Muscle layer of duodenum (tissue), 2 donors: Measurements from ENCODE around the gene TMEM106B.
A peak's percentile ranks its signal among the peaks of the same experiment; 100 is the strongest.

Experiments
- H3K27ac ChIP-seq: one replicate; pipeline ENCODE4 v1.7.0; 2013; ENCODE audit warnings: mild to moderate bottlenecking, low read length
- H3K27me3 ChIP-seq: one replicate; pipeline ENCODE4 v1.7.0; 2013; ENCODE audit warnings: low read depth, mild to moderate bottlenecking, control low read depth, low read length
- H3K36me3 ChIP-seq, 2 donors: one replicate each; pipeline ENCODE4 v1.7.0; 2013; ENCODE audit warnings: low read length in 2 of 2, control low read depth in 1 of 2, mild to moderate bottlenecking in 1 of 2; ENCODE audit not compliant: insufficient read depth in 2 of 2, control insufficient read depth in 1 of 2
- H3K4me1 ChIP-seq, 2 donors: one replicate each; pipeline ENCODE4 v1.7.0; 2013; ENCODE audit warnings: low read length in 2 of 2, mild to moderate bottlenecking in 2 of 2, control low read depth in 1 of 2, moderate library complexity in 1 of 2; ENCODE audit not compliant: insufficient read depth in 2 of 2, control insufficient read depth in 1 of 2
- H3K4me3 ChIP-seq, 2 donors: one replicate each; pipeline ENCODE4 v1.7.0; 2013; ENCODE audit warnings: low read length in 2 of 2, low read depth in 1 of 2, mild to moderate bottlenecking in 1 of 2
- H3K9me3 ChIP-seq, 2 donors: one replicate each; pipeline ENCODE4 v1.7.0; 2013; ENCODE audit warnings: low read length in 2 of 2, control low read depth in 1 of 2, mild to moderate bottlenecking in 1 of 2; ENCODE audit not compliant: control insufficient read depth in 1 of 2
- donor health status: healthy.

TMEM106B gene

GRCh38 chr7:12257582-12257981 is 46.5 kb downstream of the TMEM106B start:
- H3K36me3 ChIP-seq: no peaks in the 10 kb centered on the region
- no peaks in the 10 kb centered on the region for H3K4me1 ChIP-seq
- peak overlapping the region; percentile 0 to 50 for H3K4me3 ChIP-seq
- H3K27ac ChIP-seq: no peak overlapping the region
- H3K27me3 ChIP-seq: no peaks in the 10 kb centered on the region
- H3K9me3 ChIP-seq: no peaks in the 10 kb centered on the region

- Histone ChIP-seq H3K36me3 (no peaks in the 10 kb centered on the region), H3K4me3 (peak overlapping the region in 1 of 2 donors; percentile 0), H3K27me3 (no peaks in the 10 kb centered on the region), H3K9me3 (no peaks in the 10 kb centered on the region), H3K4me1 (no peaks in the 10 kb centered on the region), H3K27ac (no peak overlapping the region)
These were observed 47.0 kb downstream of the TMEM106B start for GRCh38 chr7:12258074-12258473.

GRCh38 chr7:12267542-12267941 is 56.4 kb downstream of the TMEM106B start:
- H3K27ac ChIP-seq: no peak overlapping the region
- no peaks in the 10 kb centered on the region for H3K4me1 ChIP-seq
- no peak overlapping the region for H3K4me3 ChIP-seq

GRCh38 chr7:12269100-12269895 is 58.2 kb downstream of the TMEM106B start:
- H3K4me1 ChIP-seq: no peaks in the 10 kb centered on the region
- no peak overlapping the region for H3K4me3 ChIP-seq
- no peak overlapping the region for H3K27ac ChIP-seq
- H3K36me3 ChIP-seq: no peaks in the 10 kb centered on the region
- no peaks in the 10 kb centered on the region for H3K27me3 ChIP-seq
- H3K9me3 ChIP-seq: no peaks in the 10 kb centered on the region

More at GRCh38 chr7:12267542-12267941, 56.4 kb downstream of the TMEM106B start:
- no peaks in the 10 kb centered on the region for H3K27me3 ChIP-seq
- no peaks in the 10 kb centered on the region for H3K9me3 ChIP-seq
- no peaks in the 10 kb centered on the region for H3K36me3 ChIP-seq

GRCh38 chr7:12281038-12281437 is 69.9 kb downstream of the TMEM106B start:
- H3K27ac ChIP-seq: no peak overlapping the region
- no peak overlapping the region for H3K4me3 ChIP-seq
- H3K4me1 ChIP-seq: no peaks in the 10 kb centered on the region
- no peaks in the 10 kb centered on the region for H3K27me3 ChIP-seq
- H3K36me3 ChIP-seq: no peaks in the 10 kb centered on the region
- H3K9me3 ChIP-seq: peaks cover 6 to 10% of the 10 kb centered on the region in 2 donors

- Histone ChIP-seq H3K4me1 (no peaks in the 10 kb centered on the region), H3K27ac (no peak overlapping the region), H3K4me3 (no peak overlapping the region), H3K27me3 (no peaks in the 10 kb centered on the region), H3K36me3 (no peaks in the 10 kb centered on the region), H3K9me3 (peaks cover 0 to 9% of the 10 kb centered on the region in 2 donors)
These were observed 76.8 kb downstream of the TMEM106B start for GRCh38 chr7:12287901-12288300.

- peaks cover 0 to 9% of the 10 kb centered on the region in 2 donors for H3K9me3 ChIP-seq
- H3K4me3 ChIP-seq: no peak overlapping the region
- H3K4me1 ChIP-seq: no peaks in the 10 kb centered on the region
- no peaks in the 10 kb centered on the region for H3K36me3 ChIP-seq
- H3K27me3 ChIP-seq: no peaks in the 10 kb centered on the region
- H3K27ac ChIP-seq: no peak overlapping the region
These were observed 78.9 kb downstream of the TMEM106B start for GRCh38 chr7:12289996-12290395.

GRCh38 chr7:12290761-12291160 is 79.7 kb downstream of the TMEM106B start:
- Histone ChIP-seq H3K4me1 (no peaks in the 10 kb centered on the region), H3K4me3 (no peak overlapping the region), H3K9me3 (peaks cover 0 to 9% of the 10 kb centered on the region in 2 donors)

GRCh38 chr7:12291870-12292269 is 80.8 kb downstream of the TMEM106B start:
- H3K9me3 ChIP-seq: peaks cover 0 to 9% of the 10 kb centered on the region in 2 donors

More at GRCh38 chr7:12290761-12291160, 79.7 kb downstream of the TMEM106B start:
- no peak overlapping the region for H3K27ac ChIP-seq
- no peaks in the 10 kb centered on the region for H3K36me3 ChIP-seq
- no peaks in the 10 kb centered on the region for H3K27me3 ChIP-seq

More at GRCh38 chr7:12291870-12292269, 80.8 kb downstream of the TMEM106B start:
- Histone ChIP-seq H3K4me1 (no peaks in the 10 kb centered on the region), H3K36me3 (no peaks in the 10 kb centered on the region), H3K27me3 (no peaks in the 10 kb centered on the region), H3K27ac (no peak overlapping the region), H3K4me3 (no peak overlapping the region)
